K562 (cell line): ENCODE data around the gene TMCC2. TPM values are rescaled to one million over a fixed set of nuclear protein-coding genes. Genes with fewer than 3 reads are reported as not detected.

Source experiments
- ATAC-seq: fragments of 200-7000 bp; cut with Tn5 transposase; 3 replicates; pipeline ENCODE4 v1.9.1; 2020; ENCODE audit warnings: moderate library complexity
- BruUV-seq: library from RNA; stranded (reverse); fragments of 400-500 nt; replicated peaks from 2 replicates; lab custom pipeline; 2021; lab: Mats Ljungman, UMichigan
- CTCF ChIA-PET: fragments of 300-600 bp; formaldehyde crosslinking; extraction: SDS; loops from one replicate; lab custom pipeline; 2021; ENCODE audit warnings: low intra/inter-chr PET ratio; lab: Yijun Ruan, JAX
- POLR2A ChIA-PET: fragments of 300-600, 350-650 bp; sonication (Branson Sonifier 250); formaldehyde crosslinking; extraction: SDS; loops from one replicate; lab custom pipeline; 2021; ENCODE audit warnings: antibody characterized with exemption, inconsistent platforms; lab: Yijun Ruan, JAX
- DNase-seq, 4 experiments: peaks; one replicate each; pipeline versions ENCODE4 v3.0.0 to v3.0.0-alpha.2; 2011 to 2018; ENCODE audit warnings: low spot score in 3 of 4, mixed read lengths in 3 of 4; ENCODE audit errors: extremely low read depth in 1 of 4
- FAIRE-seq: peaks from 2 replicates; lab custom pipeline; 2011; peaks lifted over from hg19 to GRCh38; lab: Jason Lieb, UNC
- H2AFZ ChIP-seq: 2 replicates; pipeline ENCODE4 v1.6.0; 2011; ENCODE audit warnings: low read depth, low read length, control low read depth, inconsistent platforms
- H3K27ac ChIP-seq: fragments of 200-600 bp; 3 replicates; pipeline ENCODE4 v1.8.0; 2011; ENCODE audit warnings: low read depth, mild to moderate bottlenecking, control low read depth, inconsistent platforms, low read length, moderate library complexity, mixed read lengths; ENCODE audit errors: extremely low read depth
- H3K27me3 ChIP-seq, 2 experiments: fragments of 300-600 bp in 1 of 2; 2 replicates in 1 of 2; 3 replicates in 1 of 2; pipeline versions ENCODE4 v1.6.0 to v1.8.0; 2011; ENCODE audit warnings: inconsistent platforms in 2 of 2, low read length in 2 of 2, mild to moderate bottlenecking in 1 of 2, mixed read lengths in 1 of 2, moderate library complexity in 1 of 2; ENCODE audit not compliant: control insufficient read depth in 2 of 2, insufficient read depth in 2 of 2
- H3K36me3 ChIP-seq: fragments of 300-600 bp; 3 replicates; pipeline ENCODE4 v1.8.0; 2011; ENCODE audit warnings: mild to moderate bottlenecking, low read length, inconsistent platforms; ENCODE audit not compliant: control insufficient read depth, insufficient read depth
- H3K4me1 ChIP-seq, 2 experiments: fragments of 200-600 bp in 1 of 2; replicated peaks in 1 of 2; 2 replicates in 1 of 2; 3 replicates in 1 of 2; pipeline versions ENCODE4 v1.5.1 to v1.8.0; 2011; ENCODE audit warnings: inconsistent platforms in 2 of 2, low read length in 2 of 2, mild to moderate bottlenecking in 1 of 2, mixed read lengths in 1 of 2, moderate library complexity in 1 of 2; ENCODE audit not compliant: control insufficient read depth in 2 of 2, insufficient read depth in 2 of 2
- H3K4me2 ChIP-seq: 2 replicates; pipeline ENCODE4 v1.6.1; 2011; ENCODE audit warnings: low read length, control low read depth, inconsistent platforms, mixed read lengths; ENCODE audit not compliant: insufficient read depth
- H3K4me3 ChIP-seq: fragments of 200-600 bp; sonication (generic), shearing (Covaris generic); 2 replicates; pipeline ENCODE4 v1.5.1; 2016; ENCODE audit warnings: control low read depth, inconsistent platforms
- H3K79me2 ChIP-seq: fragments of 200-600 bp; 3 replicates; pipeline ENCODE4 v1.8.0; 2011; ENCODE audit warnings: low read length, inconsistent platforms; ENCODE audit not compliant: control insufficient read depth, insufficient read depth
- H3K9ac ChIP-seq, 2 experiments: 2 replicates each; pipeline versions ENCODE4 v1.6.0 to v1.6.1; 2011; ENCODE audit warnings: low read depth in 2 of 2, low read length in 2 of 2, control low read depth in 1 of 2, inconsistent platforms in 1 of 2, mild to moderate bottlenecking in 1 of 2, mixed read lengths in 1 of 2; ENCODE audit not compliant: insufficient read depth in 1 of 2
- H3K9me1 ChIP-seq: one replicate; pipeline ENCODE4 v1.6.0; 2011; ENCODE audit warnings: inconsistent platforms, mild to moderate bottlenecking, low read length, moderate library complexity; ENCODE audit not compliant: control insufficient read depth, insufficient read depth
- H3K9me3 ChIP-seq: replicated peaks from 2 replicates; pipeline ENCODE4 v1.5.1; 2011; ENCODE audit warnings: low read depth, low read length, inconsistent platforms; ENCODE audit not compliant: control insufficient read depth, insufficient read depth
- H4K20me1 ChIP-seq: replicated peaks from 2 replicates; pipeline ENCODE4 v1.6.1; 2011; ENCODE audit warnings: low read length, inconsistent platforms, mixed read lengths; ENCODE audit not compliant: control insufficient read depth, insufficient read depth
- BRCA1 ChIP-seq, 2 experiments: fragments of 450-650 bp in 1 of 2; sonication (generic) in 1 of 2; formaldehyde crosslinking in 1 of 2; IDR thresholded peaks; 2 replicates each; pipeline versions ENCODE4 v1.5.0 to v1.6.1; 2017 to 2020; ENCODE audit warnings: mild to moderate bottlenecking in 1 of 2, missing genetic modification reagents in 1 of 2
- L3MBTL2 ChIP-seq: fragments of 450-650 bp; IDR thresholded peaks from 2 replicates; pipeline ENCODE4 v1.6.1; 2016; ENCODE audit warnings: mild to moderate bottlenecking, moderate library complexity
- SETDB1 ChIP-seq: IDR thresholded peaks from one replicate; pipeline ENCODE4 v1.6.1; 2012; ENCODE audit warnings: low read length, control low read depth, inconsistent platforms
- WGBS: fragments of 100-300 bp; shearing (Covaris generic); methylation state at CpG from one replicate; pipeline ENCODE4 v1.1.6; 2016; ENCODE audit warnings: low coverage, mixed read lengths; ENCODE audit not compliant: insufficient coverage; ENCODE audit errors: missing lambda C conversion rate; 5-methylcytosine and 5-hydroxymethylcytosine counted together
- in situ Hi-C: fragments of 300-500 bp; cut with MboI; formaldehyde crosslinking; loops from 4 replicates; pipeline ENCODE4 v1.15.0; 2018; ENCODE audit warnings: inconsistent platforms, mixed read lengths
- intact Hi-C: fragments of 100-400 bp; cut with micrococcal nuclease; formaldehyde crosslinking; loops from 2 replicates; pipeline ENCODE4 v1.14.2; 2022
- polyA plus RNA-seq, 8 experiments: library from polyadenylated mRNA; depleted of rRNA in 4 of 8; stranded (reverse) in 5 of 8; unstranded in 3 of 8; fragments of >200 nt; fragmentation: Nextera tagmentation in 2 of 8; fragmentation: Illumina TruSeq in 1 of 8; extraction: Ambion mirVana in 2 of 8; extraction: Trizol in 1 of 8; gene quantifications; 2 replicates each; pipeline versions ENCODE4 v1.2.1 to v1.2.3, GENCODE V29; 2011 to 2014; ENCODE audit warnings: inconsistent platforms in 1 of 8, missing spikeins in 1 of 8
- total RNA-seq, 7 experiments: library from RNA; depleted of rRNA in 6 of 7; stranded (reverse); fragments of >200 nt in 6 of 7; fragmentation: Illumina TruSeq in 2 of 7; extraction: Trizol in 2 of 7; gene quantifications; 2 replicates each; pipeline versions ENCODE4 v1.2.1 to v1.2.3, GENCODE V29; 2011 to 2021; ENCODE audit warnings: low replicate concordance in 1 of 7
- TF ChIP-seq, protein P1 (sequence below): fragments of 450-650 bp; formaldehyde crosslinking; IDR thresholded peaks from 2 replicates; pipeline ENCODE4 v1.4.0; 2020; ENCODE audit warnings: mild to moderate bottlenecking

Gene TMCC2
- total and polyA plus RNA-seq, 9 of the 15 experiments (the other 6 are each of a cell fraction or from before 2014, with no cell fraction given), result 0.06 to 1.8 (median 0.98) TPM

DNA sequence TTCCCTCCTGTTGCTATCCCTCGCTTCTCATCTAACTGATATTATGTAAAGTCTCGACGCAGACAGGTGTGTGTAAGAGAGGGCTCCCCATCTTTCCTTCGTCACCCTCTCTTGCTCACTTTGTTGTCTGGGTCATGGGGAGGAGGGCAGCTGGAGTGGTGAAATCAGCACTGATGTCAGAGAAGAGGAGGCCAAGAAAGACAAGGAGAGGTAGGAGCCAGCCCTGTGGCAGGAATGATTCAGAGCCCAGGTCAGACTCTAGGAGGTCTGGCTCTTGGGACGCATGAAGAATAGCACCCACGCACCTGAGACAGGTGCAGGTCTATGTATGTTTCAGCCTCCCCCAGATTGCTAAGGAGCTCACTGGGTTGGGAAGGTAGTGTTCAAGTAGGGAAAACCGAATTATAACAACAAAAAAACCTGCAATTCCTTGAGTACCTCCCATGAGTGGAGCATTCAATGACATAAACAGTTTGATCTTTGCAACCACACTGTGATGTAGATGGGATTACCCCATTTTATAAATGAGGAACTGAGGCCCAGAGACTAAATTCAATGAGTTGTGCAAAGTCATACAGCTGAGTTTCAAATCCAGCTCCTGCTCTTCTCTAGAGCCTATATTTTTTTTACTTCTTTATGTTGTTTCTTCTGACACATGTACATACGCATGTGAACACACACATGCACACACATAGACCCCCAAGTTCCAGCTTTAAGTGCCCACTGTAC lies 83.4 kb downstream of the TMCC2 start:
- H3K4me2 ChIP-seq, result no peak overlapping the region
- H3K4me1 ChIP-seq, result peaks cover 0 to 4% of the 10 kb centered on the region in 2 experiments; a peak in 2 of 5 replicates
- intact Hi-C loops (no loop called here), in situ Hi-C loops (no loop called here)
- CTCF ChIA-PET, result no interaction called here
- no peaks in the 10 kb centered on the region for H3K36me3 ChIP-seq
- H3K79me2 ChIP-seq, result no peaks in the 10 kb centered on the region
- no peak overlapping the region for H3K4me3 ChIP-seq
- H3K9ac ChIP-seq, result no peak overlapping the region
- no peak overlapping the region for H2AFZ ChIP-seq
- BruUV-seq, result no TSS peak
- peaks cover 16 to 63% of the 10 kb centered on the region in 2 experiments; a peak in 4 of 5 replicates for H3K27me3 ChIP-seq
- POLR2A ChIA-PET, result interaction anchor here (0.5 kb wide), 1 partner anchor 11 kb away, joined by 3 read pairs; no protein-coding TSS in a partner anchor
- ATAC-seq (no peak), DNase-seq (no peak), FAIRE-seq (no peak)
- no peaks in the 10 kb centered on the region for H3K9me3 ChIP-seq
- WGBS, result 8% methylated on average over 8 of the region's 8 CpGs
- H3K9me1 ChIP-seq, result no peaks in the 10 kb centered on the region
- H4K20me1 ChIP-seq, result 0 out of 2 replicates have a peak, but pooled peaks cover 5% of the 10 kb centered on the region
- no peak overlapping the region for H3K27ac ChIP-seq
- TF ChIP-seq, protein P1, sequence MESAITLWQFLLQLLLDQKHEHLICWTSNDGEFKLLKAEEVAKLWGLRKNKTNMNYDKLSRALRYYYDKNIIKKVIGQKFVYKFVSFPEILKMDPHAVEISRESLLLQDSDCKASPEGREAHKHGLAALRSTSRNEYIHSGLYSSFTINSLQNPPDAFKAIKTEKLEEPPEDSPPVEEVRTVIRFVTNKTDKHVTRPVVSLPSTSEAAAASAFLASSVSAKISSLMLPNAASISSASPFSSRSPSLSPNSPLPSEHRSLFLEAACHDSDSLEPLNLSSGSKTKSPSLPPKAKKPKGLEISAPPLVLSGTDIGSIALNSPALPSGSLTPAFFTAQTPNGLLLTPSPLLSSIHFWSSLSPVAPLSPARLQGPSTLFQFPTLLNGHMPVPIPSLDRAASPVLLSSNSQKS (CRISPR knock-in tag), result no peak
- TF ChIP-seq BRCA1 (IDR thresholded peaks at IDR 0.05), result no peak
- TF ChIP-seq BRCA1 (CRISPR knock-in tag; IDR thresholded peaks at IDR 0.05), result no peak
- TF ChIP-seq L3MBTL2, result no peak
- TF ChIP-seq SETDB1, result no peak
